Naive thymus-derived CD8-positive, alpha-beta T cell (primary cell): Measurements from ENCODE around the gene SLC12A3. TPM values are rescaled to one million over a fixed set of nuclear protein-coding genes. Genes with fewer than 3 reads are reported as not detected.

Experiments
- ATAC-seq, 2 donors: fragments of 150-1000 bp; cut with Tn5 transposase in 1 of 2; sonication (Bioruptor Pico), chemical (Tn5 transposase) in 1 of 2; 1 replicate in 1 of 2; 2 replicates in 1 of 2; pipeline ENCODE4 v1.10.0; 2021; ENCODE audit warnings: mild to moderate bottlenecking in 2 of 2, moderate library complexity in 2 of 2
- POLR2A ChIA-PET: fragments of 350-600 bp; sonication (Branson Sonifier 250); formaldehyde crosslinking; loops from one replicate; lab custom pipeline; 2021; ENCODE audit warnings: antibody characterized with exemption; lab: Charles Lee
- DNase-seq, 10 donors: peaks; one replicate each; pipeline versions ENCODE4 v3.0.0 to v3.0.0-alpha.2; 2020 to 2022
- H3K27ac Mint-ChIP-seq, 10 donors: one replicate each; pipeline ENCODE4 v1.8.0; 2020 to 2022; ENCODE audit warnings: mild to moderate bottlenecking in 10 of 10, mixed read lengths in 10 of 10, moderate library complexity in 4 of 10, inconsistent platforms in 1 of 10
- H3K27me3 Mint-ChIP-seq, 5 donors: one replicate each; pipeline ENCODE4 v1.8.0; 2021 to 2022; ENCODE audit warnings: mixed read lengths in 5 of 5
- H3K36me3 Mint-ChIP-seq, 3 donors: one replicate each; pipeline ENCODE4 v1.8.0; 2020 to 2022; ENCODE audit warnings: mixed read lengths in 3 of 3, mild to moderate bottlenecking in 2 of 3, inconsistent platforms in 1 of 3
- H3K4me1 Mint-ChIP-seq, 4 donors: one replicate each; pipeline ENCODE4 v1.8.0; 2021 to 2022; ENCODE audit warnings: mixed read lengths in 4 of 4
- H3K4me3 Mint-ChIP-seq, 10 donors: one replicate each; pipeline ENCODE4 v1.8.0; 2020 to 2022; ENCODE audit warnings: mild to moderate bottlenecking in 10 of 10, mixed read lengths in 10 of 10, moderate library complexity in 6 of 10, inconsistent platforms in 1 of 10
- H3K9me3 Mint-ChIP-seq, 9 donors: one replicate each; pipeline ENCODE4 v1.8.0; 2020 to 2022; ENCODE audit warnings: mixed read lengths in 9 of 9, mild to moderate bottlenecking in 3 of 9, inconsistent platforms in 1 of 9, moderate library complexity in 1 of 9
- polyA plus RNA-seq, 3 donors: library from polyadenylated mRNA; unstranded; fragments of 300-500 nt; fragmentation: Illumina TruSeq; gene quantifications; one replicate each; pipeline ENCODE4 v1.2.3, GENCODE V29; 2021
- total RNA-seq, 8 experiments: library from RNA in 2 of 8; stranded (reverse) in 2 of 8; gene quantifications; one replicate each; pipeline ENCODE4 v1.2.3 and lab custom pipeline; 2021 to 2026

The SLC12A3 gene
- total RNA-seq = not detected
- polyA plus RNA-seq = not detected
- 0 reads per million in 6 experiments for total RNA-seq (lab: John Stamatoyannopoulos, UW)

GRCh38 chr16:56864960-56865359 lies at the start of gene SLC12A3:
TSS of gene SLC12A3 (plus strand) at chr16:56865207. CDS start at chr16:56865236, 29 bp downstream.
- ATAC-seq (no peak), DNase-seq (no peak)
- Mint-ChIP-seq H3K36me3 (no peaks in the 10 kb centered on the region), H3K27ac (peak within 1 kb of the TSS in 5 of 10 donors; percentile 29 to 68 (median 48)), H3K4me1 (peaks cover 29 to 47% (median 38%) of the 10 kb centered on the region in 4 donors), H3K4me3 (no peak within 1 kb of the TSS), H3K27me3 (no peaks in the 10 kb centered on the region), H3K9me3 (no peaks in the 10 kb centered on the region)
- POLR2A ChIA-PET = no interaction called here

- ATAC-seq = no peak
- Mint-ChIP-seq H3K27ac (no peak overlapping the region), H3K4me3 (no peak overlapping the region), H3K36me3 (peaks cover 4 to 36% (median 6%) of the 10 kb centered on the region in 3 donors), H3K27me3 (no peaks in the 10 kb centered on the region), H3K4me1 (no peaks in the 10 kb centered on the region), H3K9me3 (no peaks in the 10 kb centered on the region)
- POLR2A ChIA-PET = interaction anchor here (0.7 kb wide), 1 partner anchor 29 kb away, joined by 3 read pairs; no protein-coding TSS in a partner anchor
- no peak for DNase-seq
Observed at GRCh38 chr16:56815721-56816120, 49.3 kb upstream of the SLC12A3 start.

- ATAC-seq (no peak), DNase-seq (no peak)
- Mint-ChIP-seq H3K27ac (peak overlapping the region in 1 of 10 donors; percentile 8), H3K4me1 (no peaks in the 10 kb centered on the region), H3K27me3 (no peaks in the 10 kb centered on the region), H3K36me3 (peaks cover 4 to 46% (median 14%) of the 10 kb centered on the region in 3 donors), H3K4me3 (no peak overlapping the region), H3K9me3 (no peaks in the 10 kb centered on the region)
- POLR2A ChIA-PET = interaction anchor here (0.8 to 1.2 kb wide), 3 partner anchors 9 to 56 kb away, joined by 3 to 4 read pairs (median 3); no protein-coding TSS in a partner anchor
Observed at GRCh38 chr16:56817056-56817455, 48.0 kb upstream of the SLC12A3 start.

- POLR2A ChIA-PET = interaction anchor here (1.1 to 1.2 kb wide), 2 partner anchors 8 to 33 kb away, joined by 3 to 4 read pairs; no protein-coding TSS in a partner anchor
- no peaks in the 10 kb centered on the region for H3K4me1 Mint-ChIP-seq
- peaks cover 4 to 53% (median 16%) of the 10 kb centered on the region in 3 donors for H3K36me3 Mint-ChIP-seq
- ATAC-seq (no peak), DNase-seq (no peak)
- H3K4me3 Mint-ChIP-seq = no peak overlapping the region
- H3K27ac Mint-ChIP-seq = no peak overlapping the region
- H3K9me3 Mint-ChIP-seq = no peaks in the 10 kb centered on the region
- no peaks in the 10 kb centered on the region for H3K27me3 Mint-ChIP-seq
Observed at GRCh38 chr16:56817938-56818337, 47.1 kb upstream of the SLC12A3 start.

GRCh38 chr16:56823081-56823733 lies 41.8 kb upstream of the SLC12A3 start:
- H3K27me3 Mint-ChIP-seq = no peaks in the 10 kb centered on the region
- ATAC-seq = no peak
- peaks cover 0 to 11% (median 0%) of the 10 kb centered on the region in 4 donors for H3K4me1 Mint-ChIP-seq
- DNase-seq = no peak
- POLR2A ChIA-PET = interaction anchor here (0.6 kb wide), 1 partner anchor 443 kb away, joined by 5 read pairs; no protein-coding TSS in a partner anchor
- H3K27ac Mint-ChIP-seq = peak overlapping the region in 2 of 10 donors; percentile 12 to 26
- H3K9me3 Mint-ChIP-seq = no peaks in the 10 kb centered on the region
- H3K4me3 Mint-ChIP-seq = no peak overlapping the region
- peaks cover 4 to 82% (median 28%) of the 10 kb centered on the region in 3 donors for H3K36me3 Mint-ChIP-seq

GRCh38 chr16:56824331-56824730 lies 40.7 kb upstream of the SLC12A3 start:
- no peaks in the 10 kb centered on the region for H3K27me3 Mint-ChIP-seq
- POLR2A ChIA-PET = interaction anchor here (0.6 to 1.3 kb wide), 3 partner anchors 12 to 221 kb away, joined by 4 read pairs; no protein-coding TSS in a partner anchor
- H3K4me3 Mint-ChIP-seq = no peak overlapping the region
- no peak for DNase-seq
- ATAC-seq = no peak
- H3K36me3 Mint-ChIP-seq = peaks cover 8 to 78% (median 34%) of the 10 kb centered on the region in 3 donors
- peaks cover 0 to 11% (median 0%) of the 10 kb centered on the region in 4 donors for H3K4me1 Mint-ChIP-seq
- peak overlapping the region in 2 of 10 donors; percentile 40 to 63 for H3K27ac Mint-ChIP-seq
- H3K9me3 Mint-ChIP-seq = no peaks in the 10 kb centered on the region

GRCh38 chr16:56824804-56825203 lies 40.2 kb upstream of the SLC12A3 start:
- Mint-ChIP-seq H3K27me3 (no peaks in the 10 kb centered on the region), H3K27ac (peak overlapping the region in 1 of 10 donors; percentile 40), H3K36me3 (peaks cover 10 to 79% (median 34%) of the 10 kb centered on the region in 3 donors), H3K4me1 (peaks cover 0 to 11% (median 0%) of the 10 kb centered on the region in 4 donors), H3K4me3 (no peak overlapping the region), H3K9me3 (no peaks in the 10 kb centered on the region)
- POLR2A ChIA-PET = interaction anchor here (0.6 to 1.3 kb wide), 3 partner anchors 12 to 220 kb away, joined by 4 read pairs; no protein-coding TSS in a partner anchor
- ATAC-seq = no peak
- no peak for DNase-seq

- peaks cover 7 to 81% (median 29%) of the 10 kb centered on the region in 3 donors for H3K36me3 Mint-ChIP-seq
- DNase-seq (no peak), ATAC-seq (no peak)
- H3K4me3 Mint-ChIP-seq = no peak overlapping the region
- POLR2A ChIA-PET = interaction anchor here (1.0 to 1.3 kb wide), 3 partner anchors 8 to 108 kb away, joined by 4 to 5 read pairs (median 4); no protein-coding TSS in a partner anchor
- H3K9me3 Mint-ChIP-seq = no peaks in the 10 kb centered on the region
- no peaks in the 10 kb centered on the region for H3K27me3 Mint-ChIP-seq
- peaks cover 0 to 11% (median 0%) of the 10 kb centered on the region in 4 donors for H3K4me1 Mint-ChIP-seq
- no peak overlapping the region for H3K27ac Mint-ChIP-seq
Observed at GRCh38 chr16:56825826-56826225, 39.2 kb upstream of the SLC12A3 start.

GRCh38 chr16:56828647-56829046 lies 36.4 kb upstream of the SLC12A3 start:
- POLR2A ChIA-PET = interaction anchor here (3.3 kb wide), 1 partner anchor 10 kb away, joined by 14 read pairs; no protein-coding TSS in a partner anchor
- H3K4me1 Mint-ChIP-seq = peaks cover 0 to 11% (median 0%) of the 10 kb centered on the region in 4 donors
- no peaks in the 10 kb centered on the region for H3K9me3 Mint-ChIP-seq
- ATAC-seq = no peak
- H3K36me3 Mint-ChIP-seq = peaks cover 7 to 82% (median 28%) of the 10 kb centered on the region in 3 donors
- H3K27ac Mint-ChIP-seq = peak overlapping the region in 3 of 10 donors; percentile 31 to 67 (median 43)
- H3K27me3 Mint-ChIP-seq = no peaks in the 10 kb centered on the region
- H3K4me3 Mint-ChIP-seq = no peak overlapping the region
- no peak for DNase-seq

GRCh38 chr16:56830669-56831068 lies 34.3 kb upstream of the SLC12A3 start:
- no peak overlapping the region for H3K27ac Mint-ChIP-seq
- no peaks in the 10 kb centered on the region for H3K9me3 Mint-ChIP-seq
- peaks cover 7 to 82% (median 23%) of the 10 kb centered on the region in 3 donors for H3K36me3 Mint-ChIP-seq
- H3K4me1 Mint-ChIP-seq = peaks cover 0 to 11% (median under 1%) of the 10 kb centered on the region in 4 donors
- H3K27me3 Mint-ChIP-seq = no peaks in the 10 kb centered on the region
- ATAC-seq (no peak), DNase-seq (no peak)
- no peak overlapping the region for H3K4me3 Mint-ChIP-seq
- POLR2A ChIA-PET = interaction anchor here (1.4 kb wide), 1 partner anchor 17 kb away, joined by 3 read pairs; no protein-coding TSS in a partner anchor

- Mint-ChIP-seq H3K4me1 (peaks cover 0 to 1% (median 0%) of the 10 kb centered on the region in 4 donors), H3K36me3 (peaks cover 7 to 84% (median 22%) of the 10 kb centered on the region in 3 donors), H3K27me3 (no peaks in the 10 kb centered on the region), H3K4me3 (no peak overlapping the region), H3K9me3 (no peaks in the 10 kb centered on the region), H3K27ac (peak overlapping the region in 1 of 10 donors; percentile 12)
- POLR2A ChIA-PET = no interaction called here
- no peak for DNase-seq
- ATAC-seq = no peak
Observed at GRCh38 chr16:56832768-56833167, 32.2 kb upstream of the SLC12A3 start.

- Mint-ChIP-seq H3K27ac (peak overlapping the region in 2 of 10 donors; percentile 12 to 81), H3K27me3 (no peaks in the 10 kb centered on the region), H3K4me1 (peaks cover 0 to 3% (median 2%) of the 10 kb centered on the region in 4 donors), H3K9me3 (no peaks in the 10 kb centered on the region), H3K36me3 (peaks cover 7 to 91% (median 22%) of the 10 kb centered on the region in 3 donors), H3K4me3 (no peak overlapping the region)
- POLR2A ChIA-PET = no interaction called here
- DNase-seq (no peak), ATAC-seq (no peak)
Observed at GRCh38 chr16:56833243-56833970, 31.6 kb upstream of the SLC12A3 start.
